ENCODE results near the gene SPPL3.

DNA sequence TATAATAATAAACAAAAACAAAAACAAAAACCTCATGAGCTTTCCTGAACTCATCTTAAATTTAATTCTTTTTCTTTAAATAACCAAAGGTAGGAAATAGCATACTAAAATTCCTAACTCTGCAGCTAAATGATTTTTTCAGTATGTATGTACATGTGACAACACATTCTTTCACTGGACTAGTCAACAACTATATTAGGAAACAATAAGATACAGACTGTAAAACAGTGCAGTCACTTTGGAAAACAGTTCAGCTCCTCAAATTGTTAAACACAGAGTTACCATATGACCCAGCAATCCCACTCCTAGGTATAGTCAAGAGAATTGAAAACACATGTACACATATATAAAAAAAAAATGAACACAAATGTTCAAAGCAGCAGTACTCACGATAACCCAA is 64.7 kb downstream of the SPPL3 start:
- no peak for TF ChIP-seq POLR2A (IDR thresholded peaks at IDR 0.05; ENCODE audit: low read depth, low read length)
- TF ChIP-seq POLR2AphosphoS5 (IDR thresholded peaks at IDR 0.05; ENCODE audit: low read depth, low read length), result no peak

Data from GM12892 (cell line).